Ovary (tissue), 9 donors: ENCODE data around the gene WBP4. TPM values are rescaled to one million over a fixed set of nuclear protein-coding genes. Genes with fewer than 3 reads are reported as not detected.

Experiments used
- DNase-seq, 5 donors: peaks; one replicate each; pipeline ENCODE4 v3.0.0-alpha.2; 2019 to 2020
- H3K27ac ChIP-seq, 2 donors: fragments of 200-600 bp; one replicate each; pipeline versions ENCODE4 v1.5.1 to v1.8.0; 2019 to 2022
- H3K27me3 ChIP-seq: fragments of 200-600 bp; one replicate; pipeline ENCODE4 v1.8.0; 2022
- H3K36me3 ChIP-seq: fragments of 200-600 bp; sonication (generic); one replicate; pipeline ENCODE4 v1.5.1; 2019
- H3K4me1 ChIP-seq: one replicate; pipeline ENCODE4 v1.8.1; 2013; ENCODE audit warnings: mild to moderate bottlenecking, moderate library complexity; ENCODE audit not compliant: insufficient read depth
- H3K4me3 ChIP-seq: fragments of 200-600 bp; sonication (generic); one replicate; pipeline ENCODE4 v1.5.1; 2017
- H3K9me3 ChIP-seq, 2 donors: fragments of 200-600 bp in 1 of 2; sonication (generic) in 1 of 2; one replicate each; pipeline versions ENCODE4 v1.5.1 to v1.8.1; 2013 to 2019; ENCODE audit warnings: mild to moderate bottlenecking in 1 of 2, moderate library complexity in 1 of 2
- CTCF ChIP-seq, 3 donors: fragments of 450-650 bp in 2 of 3; fragments of 200-600 bp in 1 of 3; IDR thresholded peaks; one replicate each; pipeline versions ENCODE4 v1.5.1 to v1.8.0; 2016 to 2022; ENCODE audit warnings: antibody characterized with exemption in 3 of 3, mild to moderate bottlenecking in 1 of 3
- EP300 ChIP-seq: sonication (generic); formaldehyde crosslinking; IDR thresholded peaks from one replicate; pipeline ENCODE4 v1.6.1; 2017; ENCODE audit warnings: antibody characterized with exemption
- POLR2A ChIP-seq: fragments of 450-650 bp; IDR thresholded peaks from one replicate; pipeline ENCODE4 v1.6.1; 2017; ENCODE audit warnings: antibody characterized with exemption, mild to moderate bottlenecking, moderate library complexity
- WGBS, 3 donors: extraction: QIAGEN DNeasy Blood & Tissue Kit in 1 of 3; methylation state at CpG; one replicate each; pipeline versions ENCODE4 v1.1.5 to v1.1.7; 2013 to 2017; 5-methylcytosine and 5-hydroxymethylcytosine counted together
- intact Hi-C, 4 donors: fragments of 100-400 bp; cut with DNase I; formaldehyde crosslinking; loops; one replicate each; pipeline versions ENCODE4 v1.11.0 to v1.15.1; 2022 to 2023
- polyA plus RNA-seq, 2 donors: library from polyadenylated mRNA; stranded (reverse); fragments of 200-250 nt in 1 of 2; fragments of 350-450 nt in 1 of 2; fragmentation: Illumina TruSeq in 1 of 2; extraction: RNeasy Lipid Tissue Mini Kit (QIAGEN cat#74804) in 1 of 2; gene quantifications; one replicate each; pipeline ENCODE4 v1.2.3, GENCODE V29; 2013 to 2014
- total RNA-seq, 7 donors: library from RNA; depleted of rRNA in 2 of 7; stranded (reverse); fragments of >200 nt in 2 of 7; fragmentation: NEBNext Ultra II Directional in 3 of 7; extraction: Animal tissue kit (Norgen Biotek cat#: 25700) in 3 of 7; gene quantifications; one replicate each; pipeline versions ENCODE4 v1.1.0 to v1.2.4, GENCODE V29; 2016 to 2023
- donor health status: DM: no; HTN: no; CAD: no; lungs with moderate emphysema.
- donor health status: DM: no; HTN: no; CAD: no.
- donor health status: Bipolar disorder and iron deficiency.
- donor health status: DM: yes; HTN: yes; CAD: no.
- donor health status: DM: no; HTN: no; CAD: no.
- donor health status: DM: yes; HTN: yes; CAD: no.

The WBP4 gene
- total and polyA plus RNA-seq, 9 donors = 7.5 to 13.2 (median 10.2) TPM

GRCh38 chr13:41019578-41020347 is 41.5 kb upstream of the WBP4 start:
- TF ChIP-seq EP300 = no peak
- TF ChIP-seq CTCF (IDR thresholded peaks at IDR 0.05) = no peak
- TF ChIP-seq POLR2A = no peak
- H3K27me3 ChIP-seq = no peaks in the 10 kb centered on the region
- 65 to 71% (median 69%) methylated on average over 2 of the region's 2 CpGs for WGBS, 3 donors
- DNase-seq = no peak
- peaks cover 1% of the 10 kb centered on the region for H3K4me1 ChIP-seq
- no peak overlapping the region for H3K4me3 ChIP-seq
- intact Hi-C loops = no loop called here
- H3K27ac ChIP-seq = peak overlapping the region in 1 of 2 donors; percentile 75
- H3K9me3 ChIP-seq = no peaks in the 10 kb centered on the region
- no peaks in the 10 kb centered on the region for H3K36me3 ChIP-seq

- Histone ChIP-seq H3K36me3 (no peaks in the 10 kb centered on the region), H3K27ac (no peak overlapping the region), H3K27me3 (no peaks in the 10 kb centered on the region), H3K4me1 (no peaks in the 10 kb centered on the region), H3K4me3 (no peak overlapping the region), H3K9me3 (no peaks in the 10 kb centered on the region)
- TF ChIP-seq CTCF (IDR thresholded peaks at IDR 0.05) (no peak), POLR2A (no peak), EP300 (no peak)
- DNase-seq = no peak
- WGBS, 3 donors = 66 to 90% (median 77%) methylated on average over 4 of the region's 4 CpGs
- intact Hi-C loops = no loop called here
Observed at GRCh38 chr13:41025518-41025917, 35.8 kb upstream of the WBP4 start.

GRCh38 chr13:41026788-41027187 is 34.5 kb upstream of the WBP4 start:
- TF ChIP-seq EP300 = no peak
- no peak for TF ChIP-seq CTCF (IDR thresholded peaks at IDR 0.05)
- no peak for TF ChIP-seq POLR2A
- intact Hi-C loops = no loop called here
- Histone ChIP-seq H3K9me3 (no peaks in the 10 kb centered on the region), H3K36me3 (no peaks in the 10 kb centered on the region), H3K27ac (no peak overlapping the region), H3K27me3 (no peaks in the 10 kb centered on the region), H3K4me1 (no peaks in the 10 kb centered on the region), H3K4me3 (no peak overlapping the region)
- no peak for DNase-seq
- 96 to 100% (median 98%) methylated on average over 8 of the region's 8 CpGs for WGBS, 3 donors

- DNase-seq = no peak
- H3K4me1 ChIP-seq = no peaks in the 10 kb centered on the region
- intact Hi-C loops = no loop called here
- no peaks in the 10 kb centered on the region for H3K36me3 ChIP-seq
- H3K4me3 ChIP-seq = no peak overlapping the region
- TF ChIP-seq CTCF (IDR thresholded peaks at IDR 0.05) (no peak), POLR2A (no peak), EP300 (no peak)
- H3K9me3 ChIP-seq = no peaks in the 10 kb centered on the region
- no peaks in the 10 kb centered on the region for H3K27me3 ChIP-seq
- WGBS, 3 donors = 89 to 97% (median 93%) methylated on average over 2 of the region's 2 CpGs
- H3K27ac ChIP-seq = no peak overlapping the region
Observed at GRCh38 chr13:41028051-41028450, 33.3 kb upstream of the WBP4 start.
